Activated CD8-positive, alpha-beta T cell treated with anti-CD3 and anti-CD28 coated beads, Interleukin-2, amount 10 ng/mL, durations not matched to agents 7 days and 5 days (primary cell): Measurements from ENCODE around the gene CYBA. TPM values are rescaled to one million over a fixed set of nuclear protein-coding genes. Genes with fewer than 3 reads are reported as not detected.
"Not testable (repeated sequence)": the region's sequence is repeated elsewhere in the genome, so short reads cannot be mapped to it uniquely, and the experiment has no call there.

Experiments used
- ATAC-seq: fragments of 150-1000 bp; cut with Tn5 transposase; one replicate; pipeline ENCODE4 v1.10.0; 2021; ENCODE audit warnings: moderate library complexity
- CTCF ChIA-PET: fragments of 350-600 bp; sonication (Branson Sonifier 250); formaldehyde crosslinking; loops from one replicate; lab custom pipeline; 2021; ENCODE audit warnings: antibody characterized with exemption; lab: Charles Lee
- POLR2A ChIA-PET: fragments of 350-600 bp; sonication (Branson Sonifier 250); formaldehyde crosslinking; loops from one replicate; lab custom pipeline; 2021; ENCODE audit warnings: antibody characterized with exemption; lab: Charles Lee
- DNase-seq: peaks from one replicate; pipeline ENCODE4 v3.0.0-alpha.2; 2020
- H3K27ac Mint-ChIP-seq: one replicate; pipeline ENCODE4 v1.8.0; 2021; ENCODE audit warnings: mild to moderate bottlenecking, mixed read lengths
- H3K27me3 Mint-ChIP-seq: one replicate; pipeline ENCODE4 v1.8.0; 2021; ENCODE audit warnings: low read depth, mixed read lengths
- H3K36me3 Mint-ChIP-seq: one replicate; pipeline ENCODE4 v1.8.0; 2021; ENCODE audit warnings: low read depth, mixed read lengths
- H3K4me1 Mint-ChIP-seq: one replicate; pipeline ENCODE4 v1.8.0; 2021; ENCODE audit warnings: low read depth, mixed read lengths
- H3K4me3 Mint-ChIP-seq: one replicate; pipeline ENCODE4 v1.8.0; 2021; ENCODE audit warnings: mild to moderate bottlenecking, mixed read lengths
- H3K9me3 Mint-ChIP-seq: one replicate; pipeline ENCODE4 v1.8.0; 2022; ENCODE audit warnings: mixed read lengths; ENCODE audit not compliant: insufficient read depth
- total RNA-seq, 2 experiments: library from RNA; stranded (reverse); gene quantifications; one replicate each; pipeline ENCODE4 v1.2.3, GENCODE V29; 2021

The CYBA gene
- total RNA-seq, 2 experiments from 2014 or later = 568 to 599 TPM

DNA sequence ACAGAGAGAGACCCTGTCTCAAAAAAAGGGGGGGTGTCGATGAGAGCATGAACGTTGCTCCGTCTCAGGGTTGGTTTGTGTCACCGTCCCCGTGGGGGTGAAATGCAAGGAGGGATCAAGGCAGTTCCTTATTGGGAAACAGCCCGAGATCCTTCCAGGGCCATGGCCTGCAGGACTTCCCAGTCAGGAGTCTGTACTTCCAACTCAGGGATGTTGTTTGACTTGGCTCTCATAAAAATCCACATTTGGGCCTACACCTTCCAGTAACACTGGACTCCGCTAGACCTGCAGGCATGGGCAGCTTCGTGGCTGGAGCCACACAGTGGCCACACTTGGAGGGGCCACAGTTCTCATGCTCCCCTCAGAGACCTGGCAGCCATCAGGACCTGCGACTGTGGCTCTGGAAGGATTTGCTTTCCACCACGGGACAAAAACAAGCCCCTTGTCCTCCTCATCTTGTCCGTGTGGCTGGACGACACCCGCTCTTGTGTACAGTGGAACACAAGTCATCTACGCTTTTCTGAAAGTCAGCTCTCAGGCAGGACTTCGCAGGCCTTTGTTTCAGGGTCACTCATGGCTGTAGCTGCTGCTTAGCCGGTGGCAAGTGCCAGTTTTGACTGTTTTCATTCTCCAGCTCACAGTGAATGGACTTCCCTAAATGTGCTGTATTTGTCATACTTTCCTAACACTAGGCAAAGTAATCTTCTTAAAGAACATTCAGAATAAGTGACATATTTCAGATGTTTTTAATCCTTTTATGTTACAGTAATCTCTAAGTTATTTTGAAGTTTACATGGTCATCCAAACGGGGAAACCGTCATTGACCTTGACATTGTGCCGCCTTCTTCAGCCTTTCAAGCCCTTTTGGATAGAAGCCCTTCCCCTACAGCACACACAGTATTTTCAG lies 36.7 kb downstream of the CYBA start:
- peak overlapping the region; percentile 20 for H3K27ac Mint-ChIP-seq
- ChIA-PET POLR2A (interaction anchor here (0.6 kb wide), 1 partner anchor 931 kb away, joined by 5 read pairs; no protein-coding TSS in a partner anchor), CTCF (no interaction called here)
- DNase-seq (no peak), ATAC-seq (no peak)
- H3K27me3 Mint-ChIP-seq = no peaks in the 10 kb centered on the region
- no peaks in the 10 kb centered on the region for H3K9me3 Mint-ChIP-seq
- peaks cover 11% of the 10 kb centered on the region for H3K4me1 Mint-ChIP-seq
- H3K4me3 Mint-ChIP-seq = no peak overlapping the region
- H3K36me3 Mint-ChIP-seq = peaks cover 37% of the 10 kb centered on the region

GRCh38 chr16:88613293-88613692 lies 37.6 kb downstream of the CYBA start:
- no peak for ATAC-seq
- CTCF ChIA-PET = no interaction called here
- Mint-ChIP-seq H3K4me1 (peaks cover 4% of the 10 kb centered on the region), H3K4me3 (no peak overlapping the region), H3K27ac (no peak overlapping the region), H3K9me3 (no peaks in the 10 kb centered on the region), H3K27me3 (no peaks in the 10 kb centered on the region), H3K36me3 (peaks cover 35% of the 10 kb centered on the region)
- POLR2A ChIA-PET = no interaction called here
- no peak for DNase-seq

DNA sequence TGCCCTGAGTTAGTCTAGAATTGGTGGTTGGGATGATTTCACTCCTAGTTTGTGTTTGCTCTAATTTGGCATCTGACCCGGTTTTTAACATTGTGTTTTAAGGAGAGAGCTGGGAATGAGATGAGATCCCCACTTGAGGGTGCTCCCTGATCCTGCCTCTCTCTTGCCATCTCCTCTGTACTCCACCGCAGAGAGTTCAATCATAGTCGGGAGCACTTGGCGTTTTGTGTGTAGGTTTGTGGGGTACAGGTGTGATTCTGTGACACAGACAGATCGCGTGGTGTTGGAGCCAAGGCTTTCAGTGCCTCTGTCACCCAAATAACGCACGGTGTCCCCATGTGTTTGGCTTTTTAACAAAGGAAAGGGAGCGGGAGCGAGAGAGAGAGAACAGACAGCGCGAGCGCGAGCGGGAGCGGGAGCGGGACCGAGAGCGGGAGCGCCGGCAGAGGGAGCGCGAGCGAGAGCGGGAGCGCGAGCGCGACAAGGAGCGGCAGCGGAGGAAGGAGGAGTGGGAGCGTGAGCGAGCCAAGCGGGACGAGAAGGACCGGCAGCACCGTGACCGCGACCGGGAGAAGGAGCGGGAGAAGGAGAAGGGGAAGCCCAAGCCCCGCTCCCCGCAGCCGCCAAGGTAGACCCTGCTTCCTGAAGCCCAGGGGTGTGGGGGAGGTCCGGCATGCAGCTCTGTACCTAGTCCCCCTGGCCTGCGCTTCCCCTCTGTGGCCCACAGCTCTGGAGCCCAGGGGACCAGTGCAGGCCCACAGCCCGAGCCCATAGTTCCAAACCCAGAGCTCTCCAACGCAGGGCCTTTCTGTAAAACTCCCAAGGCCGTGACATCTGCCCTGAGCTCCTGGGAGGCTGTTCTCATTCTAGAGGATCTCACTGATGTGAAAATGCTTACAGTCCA lies 39.7 kb downstream of the CYBA start:
- DNase-seq (no peak), ATAC-seq (no peak)
- POLR2A ChIA-PET = no interaction called here
- Mint-ChIP-seq H3K4me1 (no peaks in the 10 kb centered on the region), H3K4me3 (no peak overlapping the region), H3K36me3 (peaks cover 45% of the 10 kb centered on the region), H3K9me3 (no peaks in the 10 kb centered on the region), H3K27ac (no peak overlapping the region), H3K27me3 (no peaks in the 10 kb centered on the region)
- CTCF ChIA-PET = no interaction called here

- Mint-ChIP-seq H3K27me3 (no peaks in the 10 kb centered on the region), H3K36me3 (peaks cover 43% of the 10 kb centered on the region), H3K27ac (no peak overlapping the region), H3K4me1 (no peaks in the 10 kb centered on the region), H3K9me3 (no peaks in the 10 kb centered on the region), H3K4me3 (no peak overlapping the region)
- no peak for DNase-seq
- CTCF ChIA-PET = interaction anchor here (1.0 to 1.1 kb wide), 2 partner anchors 9 to 10 kb away, joined by 3 to 4 read pairs; no protein-coding TSS in a partner anchor
- no peak for ATAC-seq
- POLR2A ChIA-PET = interaction anchor here (1.3 kb wide), 1 partner anchor 16 kb away, joined by 3 read pairs; no protein-coding TSS in a partner anchor
Measured at GRCh38 chr16:88610080-88610479, 40.8 kb downstream of the CYBA start.

GRCh38 chr16:88609426-88609825 lies 41.4 kb downstream of the CYBA start:
- not testable (repeated sequence) for H3K4me3 Mint-ChIP-seq, DNase-seq, H3K27ac Mint-ChIP-seq, H3K4me1 Mint-ChIP-seq, H3K9me3 Mint-ChIP-seq, ATAC-seq, H3K27me3 Mint-ChIP-seq
- ChIA-PET POLR2A (interaction anchor here (1.2 to 1.3 kb wide), 2 partner anchors 9 to 15 kb away, joined by 3 read pairs; no protein-coding TSS in a partner anchor), CTCF (interaction anchor here (0.6 to 1.1 kb wide), 3 partner anchors 8 to 395 kb away, joined by 3 to 4 read pairs (median 4); no protein-coding TSS in a partner anchor)
- H3K36me3 Mint-ChIP-seq = peaks cover 45% of the 10 kb centered on the region

DNA sequence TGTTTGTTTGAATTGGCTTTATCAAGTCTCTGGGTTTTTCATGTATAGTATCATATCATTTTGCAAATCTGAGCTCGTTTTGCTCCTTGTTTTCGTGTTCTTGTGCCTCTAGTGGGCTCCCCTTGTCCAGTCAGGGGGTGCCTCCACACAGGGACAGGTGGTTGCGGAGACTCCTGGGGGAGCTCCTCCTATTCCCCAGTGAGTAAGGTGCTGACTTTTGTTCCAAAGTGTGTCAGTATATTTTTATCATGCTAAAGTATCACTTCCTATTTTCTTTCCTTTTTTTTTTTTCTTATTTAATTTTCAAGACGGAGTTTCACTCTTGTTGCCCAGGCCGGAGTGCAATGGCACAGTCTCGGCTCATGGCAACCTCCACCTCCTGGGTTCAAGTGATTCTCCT lies 42.8 kb downstream of the CYBA start:
- ChIA-PET POLR2A (no interaction called here), CTCF (interaction anchor here (1.7 kb wide), 1 partner anchor 12 kb away, joined by 7 read pairs; no protein-coding TSS in a partner anchor)
- H3K4me1 Mint-ChIP-seq = no peaks in the 10 kb centered on the region
- no peak overlapping the region for H3K27ac Mint-ChIP-seq
- H3K9me3 Mint-ChIP-seq = no peaks in the 10 kb centered on the region
- DNase-seq (no peak), ATAC-seq (no peak)
- no peaks in the 10 kb centered on the region for H3K27me3 Mint-ChIP-seq
- H3K36me3 Mint-ChIP-seq = peaks cover 42% of the 10 kb centered on the region
- H3K4me3 Mint-ChIP-seq = no peak overlapping the region

GRCh38 chr16:88606148-88606757 lies 44.6 kb downstream of the CYBA start:
- Mint-ChIP-seq H3K4me1 (no peaks in the 10 kb centered on the region), H3K27me3 (no peaks in the 10 kb centered on the region), H3K27ac (no peak overlapping the region), H3K36me3 (peaks cover 44% of the 10 kb centered on the region), H3K4me3 (no peak overlapping the region), H3K9me3 (no peaks in the 10 kb centered on the region)
- POLR2A ChIA-PET = no interaction called here
- ATAC-seq = no peak
- CTCF ChIA-PET = no interaction called here
- DNase-seq = no peak

- DNase-seq (no peak), ATAC-seq (no peak)
- Mint-ChIP-seq H3K4me1 (no peaks in the 10 kb centered on the region), H3K27me3 (no peaks in the 10 kb centered on the region), H3K9me3 (no peaks in the 10 kb centered on the region), H3K4me3 (no peak overlapping the region), H3K36me3 (peaks cover 44% of the 10 kb centered on the region), H3K27ac (no peak overlapping the region)
- CTCF ChIA-PET = no interaction called here
- POLR2A ChIA-PET = interaction anchor here (0.9 kb wide), 1 partner anchor 14 kb away, joined by 3 read pairs; no protein-coding TSS in a partner anchor
Measured at GRCh38 chr16:88605186-88606147, 45.4 kb downstream of the CYBA start.

DNA sequence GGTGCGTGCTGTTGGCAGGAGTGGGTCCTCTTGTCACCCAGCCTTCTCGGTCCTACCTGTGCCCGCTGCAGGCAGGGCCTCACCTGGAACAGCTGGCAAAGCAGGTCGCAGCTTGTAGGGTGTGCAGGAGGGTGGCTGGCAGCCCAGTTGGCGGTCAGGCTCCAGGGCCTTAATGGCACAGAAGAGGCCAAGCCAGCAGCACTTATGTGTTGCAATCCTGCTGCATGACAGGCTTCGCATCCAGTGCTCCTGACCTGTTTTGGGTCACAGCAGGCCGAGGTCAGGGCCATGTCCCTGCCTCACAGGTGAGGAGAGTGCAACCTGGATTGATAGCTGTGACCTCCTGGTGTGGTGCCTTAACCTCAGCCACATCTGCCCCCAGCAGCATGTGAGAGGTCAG lies 48.8 kb downstream of the CYBA start:
- Mint-ChIP-seq H3K4me1 (no peaks in the 10 kb centered on the region), H3K36me3 (peaks cover 40% of the 10 kb centered on the region)
- no peak for DNase-seq

GRCh38 chr16:88601313-88602036 lies 49.4 kb downstream of the CYBA start:
- peaks cover 39% of the 10 kb centered on the region for H3K36me3 Mint-ChIP-seq
- ATAC-seq = no peak
- no peaks in the 10 kb centered on the region for H3K4me1 Mint-ChIP-seq
- no peak for DNase-seq
- POLR2A ChIA-PET = no interaction called here
- H3K9me3 Mint-ChIP-seq = no peaks in the 10 kb centered on the region
- CTCF ChIA-PET = interaction anchor here (1.4 kb wide), 1 partner anchor 9 kb away, joined by 3 read pairs; no protein-coding TSS in a partner anchor
- H3K27me3 Mint-ChIP-seq = no peaks in the 10 kb centered on the region
- no peak overlapping the region for H3K27ac Mint-ChIP-seq
- H3K4me3 Mint-ChIP-seq = no peak overlapping the region

More for the DNA sequence above, 48.8 kb downstream of the CYBA start:
- Mint-ChIP-seq H3K27me3 (no peaks in the 10 kb centered on the region), H3K27ac (no peak overlapping the region), H3K4me3 (no peak overlapping the region), H3K9me3 (no peaks in the 10 kb centered on the region)
- CTCF ChIA-PET = interaction anchor here (1.4 kb wide), 1 partner anchor 8 kb away, joined by 3 read pairs; no protein-coding TSS in a partner anchor
- POLR2A ChIA-PET = no interaction called here
- no peak for ATAC-seq
